Uterus (tissue), 4 donors: ENCODE measurements around the gene MCTP2. TPM values are rescaled to one million over a fixed set of nuclear protein-coding genes. Genes with fewer than 3 reads are reported as not detected.

Experiments
- DNase-seq, 2 donors: peaks; one replicate each; pipeline ENCODE4 v3.0.0-alpha.2; 2019 to 2020
- H3K27ac ChIP-seq, 2 donors: fragments of 200-600 bp; sonication (generic); 1 replicate in 1 of 2; 2 replicates in 1 of 2; pipeline ENCODE4 v1.5.1; 2016 to 2018
- H3K27me3 ChIP-seq, 2 donors: fragments of 200-600 bp; sonication (generic); one replicate each; pipeline ENCODE4 v1.5.1; 2018 to 2019; ENCODE audit warnings: control low read depth in 1 of 2
- H3K36me3 ChIP-seq, 2 donors: fragments of 200-600 bp; sonication (generic); one replicate each; pipeline ENCODE4 v1.5.1; 2019; ENCODE audit warnings: control low read depth in 1 of 2
- H3K4me1 ChIP-seq, 2 donors: fragments of 200-600 bp; sonication (generic); one replicate each; pipeline ENCODE4 v1.5.1; 2018 to 2019; ENCODE audit warnings: control low read depth in 1 of 2
- H3K4me3 ChIP-seq, 2 donors: fragments of 200-600 bp; sonication (generic); 1 replicate in 1 of 2; 2 replicates in 1 of 2; pipeline ENCODE4 v1.5.1; 2018 to 2019; ENCODE audit warnings: mild to moderate bottlenecking in 1 of 2
- H3K9me3 ChIP-seq, 2 donors: fragments of 200-600 bp; sonication (generic); one replicate each; pipeline ENCODE4 v1.5.1; 2019; ENCODE audit warnings: control low read depth in 1 of 2
- CTCF ChIP-seq, 4 experiments: fragments of 200-600 bp in 2 of 4; fragments of 450-650 bp in 2 of 4; sonication (generic) in 2 of 4; IDR thresholded peaks; one replicate each; pipeline ENCODE4 v1.5.1; 2016 to 2019; ENCODE audit warnings: antibody characterized with exemption in 4 of 4, mild to moderate bottlenecking in 2 of 4, moderate library complexity in 1 of 4
- POLR2A ChIP-seq, 2 donors: fragments of 450-650 bp; IDR thresholded peaks; one replicate each; pipeline ENCODE4 v1.6.1; 2016; ENCODE audit warnings: antibody characterized with exemption in 2 of 2, mild to moderate bottlenecking in 1 of 2, moderate library complexity in 1 of 2
- intact Hi-C: fragments of 100-400 bp; cut with DNase I; formaldehyde crosslinking; loops from one replicate; pipeline ENCODE4 v1.15.1; 2023; ENCODE audit warnings: low total_unique reads
- total RNA-seq, 4 donors: library from RNA; depleted of rRNA in 3 of 4; stranded (reverse); fragments of >200 nt in 3 of 4; gene quantifications; one replicate each; pipeline versions ENCODE4 v1.1.0 to v1.2.4, GENCODE V29; 2014 to 2023
- donor health status: DM: yes; HTN: yes; CAD: no.

The MCTP2 gene
- total RNA-seq, 4 donors from 2014 or later: 3.3 to 98.9 (median 11.7) TPM

GRCh38 chr15:94379986-94380385 lies 148.6 kb downstream of the MCTP2 start:
- TF ChIP-seq POLR2A (IDR thresholded peaks at IDR 0.05): no peak
- TF ChIP-seq CTCF (IDR thresholded peaks at IDR 0.05): no peak
- H3K36me3 ChIP-seq: no peaks in the 10 kb centered on the region

GRCh38 chr15:94380798-94381197 lies 149.4 kb downstream of the MCTP2 start:
- no peak for DNase-seq
- Histone ChIP-seq H3K9me3 (no peaks in the 10 kb centered on the region), H3K36me3 (no peaks in the 10 kb centered on the region), H3K4me1 (no peaks in the 10 kb centered on the region), H3K27me3 (no peaks in the 10 kb centered on the region), H3K27ac (no peak overlapping the region), H3K4me3 (no peak overlapping the region)
- intact Hi-C loops: no loop called here
- TF ChIP-seq POLR2A (IDR thresholded peaks at IDR 0.05) (no peak), CTCF (IDR thresholded peaks at IDR 0.05) (no peak)

More at GRCh38 chr15:94379986-94380385, 148.6 kb downstream of the MCTP2 start:
- Histone ChIP-seq H3K9me3 (no peaks in the 10 kb centered on the region), H3K4me3 (no peak overlapping the region), H3K27ac (no peak overlapping the region), H3K4me1 (no peaks in the 10 kb centered on the region), H3K27me3 (no peaks in the 10 kb centered on the region)
- intact Hi-C loops: no loop called here
- no peak for DNase-seq

- Histone ChIP-seq H3K9me3 (no peaks in the 10 kb centered on the region), H3K4me3 (no peak overlapping the region), H3K27ac (no peak overlapping the region), H3K4me1 (no peaks in the 10 kb centered on the region), H3K36me3 (no peaks in the 10 kb centered on the region), H3K27me3 (no peaks in the 10 kb centered on the region)
- TF ChIP-seq POLR2A (IDR thresholded peaks at IDR 0.05) (no peak), CTCF (IDR thresholded peaks at IDR 0.05) (no peak)
- intact Hi-C loops: no loop called here
- DNase-seq: no peak
These were observed 150.0 kb downstream of the MCTP2 start for GRCh38 chr15:94381384-94381783.

- no peaks in the 10 kb centered on the region for H3K36me3 ChIP-seq
- intact Hi-C loops: no loop called here
- no peak overlapping the region for H3K27ac ChIP-seq
- no peak for TF ChIP-seq CTCF (IDR thresholded peaks at IDR 0.05)
- TF ChIP-seq POLR2A (IDR thresholded peaks at IDR 0.05): no peak
- H3K9me3 ChIP-seq: no peaks in the 10 kb centered on the region
- no peak for DNase-seq
- H3K4me3 ChIP-seq: no peak overlapping the region
- no peaks in the 10 kb centered on the region for H3K27me3 ChIP-seq
- H3K4me1 ChIP-seq: no peaks in the 10 kb centered on the region
These were observed 151.7 kb downstream of the MCTP2 start for GRCh38 chr15:94383041-94383440.

GRCh38 chr15:94383706-94384105 lies 152.3 kb downstream of the MCTP2 start:
- DNase-seq: no peak
- TF ChIP-seq POLR2A (IDR thresholded peaks at IDR 0.05) (no peak), CTCF (IDR thresholded peaks at IDR 0.05) (no peak)
- Histone ChIP-seq H3K4me1 (no peaks in the 10 kb centered on the region), H3K9me3 (no peaks in the 10 kb centered on the region), H3K27ac (no peak overlapping the region), H3K36me3 (no peaks in the 10 kb centered on the region), H3K27me3 (no peaks in the 10 kb centered on the region), H3K4me3 (no peak overlapping the region)
- intact Hi-C loops: no loop called here
